Keratinocyte (primary cell): ENCODE measurements around the gene TCP10L. TPM values are rescaled to one million over a fixed set of nuclear protein-coding genes. Genes with fewer than 3 reads are reported as not detected.

Experiments used
- DNase-seq: peaks from one replicate; pipeline ENCODE4 v3.0.0-alpha.2; 2011; ENCODE audit warnings: low read depth, missing footprints, low spot score
- FAIRE-seq: peaks from 2 replicates; lab custom pipeline; 2011; peaks lifted over from hg19 to GRCh38; lab: Jason Lieb, UNC
- H2AFZ ChIP-seq: 2 replicates; pipeline ENCODE4 v1.6.0; 2012; ENCODE audit warnings: low read length, control low read depth, inconsistent platforms; ENCODE audit not compliant: control insufficient read depth
- H3K27ac ChIP-seq: 2 replicates; pipeline ENCODE4 v1.5.1; 2011; ENCODE audit warnings: low read length; ENCODE audit not compliant: control insufficient read depth, insufficient read depth
- H3K27me3 ChIP-seq: 3 replicates; pipeline ENCODE4 v1.6.0; 2011; ENCODE audit warnings: low read length; ENCODE audit not compliant: control insufficient read depth, insufficient read depth; ENCODE audit errors: extremely low read depth
- H3K36me3 ChIP-seq, 2 experiments: 2 replicates in 1 of 2; 3 replicates in 1 of 2; pipeline ENCODE4 v1.5.1; 2011; ENCODE audit warnings: low read length in 2 of 2, mild to moderate bottlenecking in 1 of 2; ENCODE audit not compliant: control insufficient read depth in 2 of 2, insufficient read depth in 2 of 2; ENCODE audit errors: extremely low read depth in 1 of 2
- H3K4me1 ChIP-seq: 3 replicates; pipeline ENCODE4 v1.5.1; 2011; ENCODE audit warnings: low read length; ENCODE audit not compliant: control insufficient read depth, insufficient read depth; ENCODE audit errors: extremely low read depth
- H3K4me2 ChIP-seq: 3 replicates; pipeline ENCODE4 v1.6.0; 2011; ENCODE audit warnings: low read depth, low read length; ENCODE audit not compliant: control insufficient read depth, insufficient read depth; ENCODE audit errors: extremely low read depth
- H3K4me3 ChIP-seq, 3 experiments: fragments of 200-600 bp in 1 of 3; sonication (generic) in 1 of 3; 2 replicates in 2 of 3; 3 replicates in 1 of 3; pipeline ENCODE4 v1.5.1; 2011 to 2016; ENCODE audit warnings: low read length in 3 of 3, mild to moderate bottlenecking in 3 of 3, control low read depth in 2 of 3, inconsistent platforms in 1 of 3, low read depth in 1 of 3, mixed read lengths in 1 of 3, mixed run types in 1 of 3, moderate library complexity in 1 of 3; ENCODE audit not compliant: control insufficient read depth in 2 of 3, insufficient read depth in 2 of 3; ENCODE audit errors: extremely low read depth in 1 of 3
- H3K79me2 ChIP-seq: 2 replicates; pipeline ENCODE4 v1.6.0; 2012; ENCODE audit warnings: low read length; ENCODE audit not compliant: control insufficient read depth, insufficient read depth
- H3K9ac ChIP-seq: 3 replicates; pipeline ENCODE4 v1.6.0; 2011; ENCODE audit warnings: low read length; ENCODE audit not compliant: control insufficient read depth, insufficient read depth; ENCODE audit errors: extremely low read depth
- H3K9me1 ChIP-seq: 3 replicates; pipeline ENCODE4 v1.6.0; 2011; ENCODE audit warnings: low read length; ENCODE audit not compliant: control insufficient read depth, insufficient read depth; ENCODE audit errors: extremely low read depth
- H3K9me3 ChIP-seq: 2 replicates; pipeline ENCODE4 v1.5.1; 2012; ENCODE audit warnings: low read depth, low read length; ENCODE audit not compliant: control insufficient read depth
- H4K20me1 ChIP-seq: 3 replicates; pipeline ENCODE4 v1.6.0; 2011; ENCODE audit warnings: low read length; ENCODE audit not compliant: control insufficient read depth, insufficient read depth; ENCODE audit errors: extremely low read depth
- EZH2 ChIP-seq: IDR thresholded peaks from one replicate; pipeline ENCODE4 v1.6.1; 2012; ENCODE audit warnings: inconsistent platforms, mild to moderate bottlenecking, low read length, moderate library complexity
- dilution Hi-C: fragments of 300-500 bp; cut with MboI; formaldehyde crosslinking; loops from one replicate; pipeline ENCODE4 v1.7.0; 2020; ENCODE audit warnings: low sequenced_read_pairs; ENCODE audit not compliant: extremely low pct_ligation_motif_present
- polyA plus RNA-seq, 5 experiments: library from polyadenylated mRNA; depleted of rRNA in 3 of 5; stranded (reverse) in 3 of 5; stranded (forward) in 1 of 5; unstranded in 1 of 5; fragments of >200 nt; gene quantifications; 1 replicate in 1 of 5; 2 replicates in 3 of 5; 3 replicates in 1 of 5; pipeline versions ENCODE4 v1.2.1 to v1.2.3, GENCODE V29; 2011 to 2012; ENCODE audit warnings: missing spikeins in 2 of 5, low read depth in 1 of 5, low replicate concordance in 1 of 5
- TF ChIP-seq, protein P1 (sequence below), 3 experiments: IDR thresholded peaks in 1 of 3; conservative IDR thresholded peaks in 1 of 3; optimal IDR thresholded peaks in 1 of 3; 2 replicates in 2 of 3; 3 replicates in 1 of 3; pipeline versions ENCODE3 to v1.5.1; 2011; ENCODE audit warnings: low read length in 3 of 3, mild to moderate bottlenecking in 3 of 3, moderate library complexity in 2 of 3, control low read depth in 1 of 3, inconsistent platforms in 1 of 3; ENCODE audit not compliant: insufficient read depth in 2 of 3; ENCODE audit errors: extremely low read depth in 1 of 3

The TCP10L gene
- polyA plus RNA-seq, 1 donor (not counting 4 experiments of a cell fraction or from before 2014, with no cell fraction given) = 0.25 TPM

DNA sequence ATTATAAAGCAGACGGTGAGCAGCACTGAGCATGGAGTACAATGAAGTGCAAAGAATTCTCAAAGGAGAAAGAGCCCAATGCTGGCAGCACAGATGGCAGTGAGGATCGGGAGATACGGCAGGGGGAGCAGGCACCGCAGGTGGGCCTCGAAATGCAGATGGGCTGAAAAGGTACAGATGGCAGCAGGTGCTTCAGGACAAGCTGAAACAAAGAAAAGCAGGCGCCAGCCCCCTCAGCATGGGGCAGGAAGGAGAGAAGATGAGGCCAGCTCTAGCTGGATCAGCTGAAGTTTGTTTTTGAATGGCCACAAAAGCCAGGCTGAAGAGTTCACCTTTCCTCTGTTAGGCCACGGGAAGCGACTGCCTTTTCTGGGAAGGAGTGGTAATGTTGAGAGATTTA is 19.1 kb upstream of the TCP10L start:
- dilution Hi-C loops = no loop called here
- no peak for FAIRE-seq

DNA sequence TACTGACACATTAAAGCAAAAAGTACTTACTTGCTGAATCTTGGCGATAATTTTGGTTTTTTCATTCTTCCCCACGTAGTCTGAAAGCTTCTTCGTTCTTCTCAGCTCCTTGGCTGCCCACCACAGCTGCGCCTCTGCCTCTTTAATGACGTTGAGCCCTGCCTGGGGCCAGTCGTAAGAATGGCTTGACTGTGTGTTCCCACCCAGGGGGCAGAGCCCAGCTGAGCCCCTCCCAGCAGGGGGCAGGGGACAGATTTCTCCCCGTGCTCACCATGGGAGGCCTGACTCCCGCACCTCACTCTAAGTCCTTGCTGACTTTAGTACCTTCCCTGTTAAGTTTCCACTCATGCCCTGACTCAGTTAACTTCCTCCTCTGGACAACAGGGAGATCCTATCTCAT is 17.8 kb upstream of the TCP10L start:
- TF ChIP-seq EZH2 = no peak
- TF ChIP-seq, protein P1, sequence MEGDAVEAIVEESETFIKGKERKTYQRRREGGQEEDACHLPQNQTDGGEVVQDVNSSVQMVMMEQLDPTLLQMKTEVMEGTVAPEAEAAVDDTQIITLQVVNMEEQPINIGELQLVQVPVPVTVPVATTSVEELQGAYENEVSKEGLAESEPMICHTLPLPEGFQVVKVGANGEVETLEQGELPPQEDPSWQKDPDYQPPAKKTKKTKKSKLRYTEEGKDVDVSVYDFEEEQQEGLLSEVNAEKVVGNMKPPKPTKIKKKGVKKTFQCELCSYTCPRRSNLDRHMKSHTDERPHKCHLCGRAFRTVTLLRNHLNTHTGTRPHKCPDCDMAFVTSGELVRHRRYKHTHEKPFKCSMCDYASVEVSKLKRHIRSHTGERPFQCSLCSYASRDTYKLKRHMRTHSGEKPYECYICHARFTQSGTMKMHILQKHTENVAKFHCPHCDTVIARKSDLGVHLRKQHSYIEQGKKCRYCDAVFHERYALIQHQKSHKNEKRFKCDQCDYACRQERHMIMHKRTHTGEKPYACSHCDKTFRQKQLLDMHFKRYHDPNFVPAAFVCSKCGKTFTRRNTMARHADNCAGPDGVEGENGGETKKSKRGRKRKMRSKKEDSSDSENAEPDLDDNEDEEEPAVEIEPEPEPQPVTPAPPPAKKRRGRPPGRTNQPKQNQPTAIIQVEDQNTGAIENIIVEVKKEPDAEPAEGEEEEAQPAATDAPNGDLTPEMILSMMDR (optimal IDR thresholded peaks at IDR 0.05 in 1 of 3, IDR thresholded peaks at IDR 0.05 in 1 of 3, conservative IDR thresholded peaks at IDR 0.05 in 1 of 3; ENCODE audit: extremely low read depth in 1 of 3, insufficient read depth in 2 of 3, low read length in 3 of 3) = no peak
- no peak overlapping the region for H3K9ac ChIP-seq
- no peak overlapping the region for H3K4me2 ChIP-seq
- no peaks in the 10 kb centered on the region for H3K27me3 ChIP-seq
- no peak overlapping the region for H3K4me3 ChIP-seq
- dilution Hi-C loops = no loop called here
- H4K20me1 ChIP-seq = no peaks in the 10 kb centered on the region
- H3K9me3 ChIP-seq = no peaks in the 10 kb centered on the region
- no peak for DNase-seq
- no peak overlapping the region for H2AFZ ChIP-seq
- peaks cover 12% of the 10 kb centered on the region for H3K4me1 ChIP-seq
- no peak for FAIRE-seq
- peaks cover 29 to 32% of the 10 kb centered on the region in 2 experiments for H3K36me3 ChIP-seq
- H3K9me1 ChIP-seq = no peaks in the 10 kb centered on the region
- H3K79me2 ChIP-seq = no peaks in the 10 kb centered on the region
- no peak overlapping the region for H3K27ac ChIP-seq

More for the DNA sequence above, 19.1 kb upstream of the TCP10L start:
- TF ChIP-seq, protein P1 (optimal IDR thresholded peaks at IDR 0.05 in 1 of 3, IDR thresholded peaks at IDR 0.05 in 1 of 3, conservative IDR thresholded peaks at IDR 0.05 in 1 of 3; ENCODE audit: extremely low read depth in 1 of 3, insufficient read depth in 2 of 3, low read length in 3 of 3) = no peak
- no peak for TF ChIP-seq EZH2
- H3K27ac ChIP-seq = no peak overlapping the region
- H4K20me1 ChIP-seq = no peaks in the 10 kb centered on the region
- H3K27me3 ChIP-seq = no peaks in the 10 kb centered on the region
- no peak overlapping the region for H3K9ac ChIP-seq
- no peak overlapping the region for H3K4me2 ChIP-seq
- H3K4me1 ChIP-seq = peaks cover 10% of the 10 kb centered on the region
- H3K4me3 ChIP-seq = no peak overlapping the region
- DNase-seq = no peak
- H3K9me1 ChIP-seq = no peaks in the 10 kb centered on the region
- peaks cover 29 to 32% of the 10 kb centered on the region in 2 experiments for H3K36me3 ChIP-seq
- H2AFZ ChIP-seq = no peak overlapping the region
- no peaks in the 10 kb centered on the region for H3K9me3 ChIP-seq
- H3K79me2 ChIP-seq = peaks cover 5% of the 10 kb centered on the region
